ENCODE data around the gene NMT1. TPM values are rescaled to one million over a fixed set of nuclear protein-coding genes. Genes with fewer than 3 reads are reported as not detected.

Gene NMT1
- total RNA-seq, 4 donors from 2014 or later: 58.5 to 79.3 (median 65.1) TPM

- no peak for DNase-seq (ENCODE audit: extremely low spot score)
- Histone ChIP-seq H3K27me3 (no peaks in the 10 kb centered on the region), H3K9me3 (no peaks in the 10 kb centered on the region), H3K27ac (replicated peaks in 1 of 4) (peak overlapping the region in 1 of 4 donors; percentile 18), H3K36me3 (peaks cover 52 to 100% (median 95%) of the 10 kb centered on the region in 4 donors), H3K4me1 (peaks cover 25 to 53% (median 37%) of the 10 kb centered on the region in 4 donors), H3K4me3 (no peak overlapping the region)
- intact Hi-C loops (cut with DNase I): no loop called here
- TF ChIP-seq POLR2A (IDR thresholded peaks at IDR 0.05; ENCODE audit: low read depth): no peak
- no peak for TF ChIP-seq POLR2AphosphoS5 (IDR thresholded peaks at IDR 0.05)
- no peak for TF ChIP-seq EP300 (IDR thresholded peaks at IDR 0.05)
- TF ChIP-seq CTCF (IDR thresholded peaks at IDR 0.05): no peak
- WGBS: 94% methylated on average over 6 of the region's 6 CpGs
These were observed 25.9 kb downstream of the NMT1 start for GRCh38 chr17:45086865-45087503.

- no peak for DNase-seq (ENCODE audit: extremely low spot score)
- WGBS: 59% methylated on average over 3 of the region's 3 CpGs
- Histone ChIP-seq H3K4me1 (peaks cover 27 to 56% (median 41%) of the 10 kb centered on the region in 4 donors), H3K27ac (replicated peaks in 1 of 4) (peak overlapping the region in 2 of 4 donors; percentile 18 to 41), H3K9me3 (no peaks in the 10 kb centered on the region), H3K4me3 (no peak overlapping the region), H3K27me3 (no peaks in the 10 kb centered on the region), H3K36me3 (peaks cover 47 to 100% (median 92%) of the 10 kb centered on the region in 4 donors)
- intact Hi-C loops (cut with DNase I): no loop called here
- no peak for TF ChIP-seq CTCF (IDR thresholded peaks at IDR 0.05)
- TF ChIP-seq EP300 (IDR thresholded peaks at IDR 0.05): no peak
- TF ChIP-seq POLR2AphosphoS5 (IDR thresholded peaks at IDR 0.05): no peak
- no peak for TF ChIP-seq POLR2A (IDR thresholded peaks at IDR 0.05; ENCODE audit: low read depth)
These were observed 26.4 kb downstream of the NMT1 start for GRCh38 chr17:45087504-45087975.

- intact Hi-C loops (cut with DNase I): no loop called here
- peak overlapping the region in 3 of 4 donors; percentile 18 to 58 (median 41) for H3K27ac ChIP-seq (replicated peaks in 1 of 4)
- no peak for DNase-seq (ENCODE audit: extremely low spot score)
- no peaks in the 10 kb centered on the region for H3K9me3 ChIP-seq
- H3K4me1 ChIP-seq: peaks cover 28 to 60% (median 45%) of the 10 kb centered on the region in 4 donors
- H3K36me3 ChIP-seq: peaks cover 42 to 100% (median 87%) of the 10 kb centered on the region in 4 donors
- no peak overlapping the region for H3K4me3 ChIP-seq
- H3K27me3 ChIP-seq: no peaks in the 10 kb centered on the region
- no peak for TF ChIP-seq CTCF (IDR thresholded peaks at IDR 0.05)
- 100% methylated on average over 5 of the region's 5 CpGs for WGBS
These were observed 26.9 kb downstream of the NMT1 start for GRCh38 chr17:45087978-45088377.

- no peak overlapping the region for H3K4me3 ChIP-seq
- peaks cover 35 to 68% (median 52%) of the 10 kb centered on the region in 4 donors for H3K4me1 ChIP-seq
- no peaks in the 10 kb centered on the region for H3K27me3 ChIP-seq
- no peaks in the 10 kb centered on the region for H3K9me3 ChIP-seq
- no peak for DNase-seq (ENCODE audit: extremely low spot score)
- WGBS: 62% methylated on average over 3 of the region's 3 CpGs
- peaks cover 35 to 100% (median 82%) of the 10 kb centered on the region in 4 donors for H3K36me3 ChIP-seq
- TF ChIP-seq CTCF (IDR thresholded peaks at IDR 0.05): no peak
- no peak for TF ChIP-seq POLR2AphosphoS5 (IDR thresholded peaks at IDR 0.05)
- TF ChIP-seq EP300 (IDR thresholded peaks at IDR 0.05): no peak
- TF ChIP-seq POLR2A (IDR thresholded peaks at IDR 0.05; ENCODE audit: low read depth): no peak
- peak overlapping the region in 2 of 4 donors; percentile 51 to 58 for H3K27ac ChIP-seq (replicated peaks in 1 of 4)
- intact Hi-C loops (cut with DNase I): no loop called here
These were observed 27.6 kb downstream of the NMT1 start for GRCh38 chr17:45088741-45089140.

Data from esophagus muscularis mucosa (tissue), 4 donors.